Measurements from ENCODE around the gene IL34.

The IL34 gene

GRCh38 chr16:70703835-70704381, 57.5 kb downstream of the IL34 start:
- DNase-seq (ENCODE audit: low read depth) = no peak
- no peak overlapping the region for H3K4me3 ChIP-seq (ENCODE audit: control insufficient read depth, low read depth, low read length)
- TF ChIP-seq CTCF (conservative IDR thresholded peaks at IDR 0.05; ENCODE audit: control insufficient read depth, insufficient read depth, low read depth, low read length) = no peak

- no peak for TF ChIP-seq CTCF (conservative IDR thresholded peaks at IDR 0.05; ENCODE audit: control insufficient read depth, insufficient read depth, low read depth, low read length)
- DNase-seq (ENCODE audit: low read depth) = no peak
- no peak overlapping the region for H3K4me3 ChIP-seq (ENCODE audit: control insufficient read depth, low read depth, low read length)
These were observed 58.2 kb downstream of the IL34 start for GRCh38 chr16:70704586-70704985.

- TF ChIP-seq CTCF (conservative IDR thresholded peaks at IDR 0.05; ENCODE audit: control insufficient read depth, insufficient read depth, low read depth, low read length) = no peak
- no peak overlapping the region for H3K4me3 ChIP-seq (ENCODE audit: control insufficient read depth, low read depth, low read length)
- DNase-seq (ENCODE audit: low read depth) = peak; percentile 32
These were observed 58.7 kb downstream of the IL34 start for GRCh38 chr16:70705056-70705455.

- no peak overlapping the region for H3K4me3 ChIP-seq (ENCODE audit: control insufficient read depth, low read depth, low read length)
- DNase-seq (ENCODE audit: low read depth) = peak; percentile 69
- TF ChIP-seq CTCF (conservative IDR thresholded peaks at IDR 0.05; ENCODE audit: control insufficient read depth, insufficient read depth, low read depth, low read length) = no peak
These were observed 60.6 kb downstream of the IL34 start for GRCh38 chr16:70706948-70707465.

- TF ChIP-seq CTCF (conservative IDR thresholded peaks at IDR 0.05; ENCODE audit: control insufficient read depth, insufficient read depth, low read depth, low read length) = no peak
- no peak overlapping the region for H3K4me3 ChIP-seq (ENCODE audit: control insufficient read depth, low read depth, low read length)
- DNase-seq (ENCODE audit: low read depth) = no peak
These were observed 62.2 kb downstream of the IL34 start for GRCh38 chr16:70708366-70709246.

GRCh38 chr16:70709457-70709856, 63.1 kb downstream of the IL34 start:
- no peak for TF ChIP-seq CTCF (conservative IDR thresholded peaks at IDR 0.05; ENCODE audit: control insufficient read depth, insufficient read depth, low read depth, low read length)
- no peak for DNase-seq (ENCODE audit: low read depth)
- no peak overlapping the region for H3K4me3 ChIP-seq (ENCODE audit: control insufficient read depth, low read depth, low read length)
